ENCODE results near the gene HOXA2.

HOXA2 gene

DNA sequence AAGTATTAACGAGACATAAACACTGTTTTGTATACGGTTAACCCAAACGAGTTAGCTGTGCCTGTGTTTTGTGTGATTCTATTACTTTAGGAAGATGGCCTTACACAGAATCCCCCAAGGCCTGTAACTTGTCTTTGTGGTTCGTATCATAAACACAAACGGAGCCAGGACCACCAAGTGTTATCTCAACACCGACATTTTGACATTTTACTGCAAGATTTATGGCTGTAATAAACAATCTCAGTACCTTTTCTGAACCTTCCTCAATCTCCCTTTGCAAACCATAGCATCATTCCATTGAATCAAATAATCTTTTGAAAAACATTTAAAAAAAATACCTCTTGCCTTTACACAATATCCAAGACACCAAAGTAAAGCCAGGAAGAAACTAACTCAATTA lies 30.5 kb upstream of the HOXA2 start:
- no peak overlapping the region for H3K4me3 Mint-ChIP-seq
- H3K27me3 Mint-ChIP-seq, result peaks cover 70% of the 10 kb centered on the region
- ATAC-seq (no peak), DNase-seq (no peak)
- H3K27ac Mint-ChIP-seq, result no peak overlapping the region
- H3K4me1 Mint-ChIP-seq, result peaks cover 32% of the 10 kb centered on the region
- no peaks in the 10 kb centered on the region for H3K9me3 Mint-ChIP-seq

DNA sequence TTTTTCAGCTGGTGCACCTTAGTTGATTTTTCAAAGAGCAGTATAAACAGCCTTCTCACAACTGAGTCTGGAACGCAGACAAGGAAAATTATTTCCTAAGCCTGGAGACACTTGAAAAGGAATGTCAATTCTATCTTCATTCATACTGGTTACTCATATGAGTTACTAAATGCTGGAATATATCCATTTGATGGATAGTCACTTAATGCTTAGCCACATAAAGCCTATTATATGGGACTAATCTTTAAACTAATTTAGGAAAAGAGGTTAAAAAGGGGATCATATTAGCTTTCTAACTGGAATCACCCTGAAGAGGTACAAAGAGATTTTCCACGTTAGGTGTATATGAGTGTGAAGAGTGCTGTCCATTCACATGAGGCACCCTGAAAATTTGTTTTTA lies 29.7 kb upstream of the HOXA2 start:
- H3K27me3 Mint-ChIP-seq, result peaks cover 70% of the 10 kb centered on the region
- H3K4me1 Mint-ChIP-seq, result peaks cover 30% of the 10 kb centered on the region
- H3K9me3 Mint-ChIP-seq, result no peaks in the 10 kb centered on the region
- ATAC-seq, result no peak
- no peak for DNase-seq
- no peak overlapping the region for H3K4me3 Mint-ChIP-seq
- H3K27ac Mint-ChIP-seq, result no peak overlapping the region

DNA sequence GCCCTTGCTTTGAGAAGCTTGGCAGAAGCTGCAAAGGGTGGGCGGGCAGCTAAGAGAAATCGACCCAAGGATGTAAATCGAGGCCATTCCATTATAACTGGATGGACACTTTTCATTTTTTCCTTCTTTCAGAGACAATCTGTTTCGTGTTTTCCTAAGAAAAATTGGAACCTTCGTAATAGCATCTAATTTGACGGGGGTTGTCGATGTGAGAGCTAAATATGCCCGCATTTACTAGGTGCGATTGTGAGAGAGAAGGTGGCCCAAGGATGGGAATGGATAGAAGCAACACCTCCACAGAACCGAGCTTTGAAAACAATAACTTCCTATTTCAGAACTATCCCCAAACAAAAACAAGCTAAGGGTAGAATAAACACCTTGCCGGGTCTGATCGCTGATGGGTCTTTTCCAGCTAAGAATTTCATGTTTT lies 28.9 kb upstream of the HOXA2 start:
- ATAC-seq (no peak), DNase-seq (no peak)
- peaks cover 27% of the 10 kb centered on the region for H3K4me1 Mint-ChIP-seq
- H3K27ac Mint-ChIP-seq, result peak overlapping the region in 1 of 2 donors; percentile 67
- H3K9me3 Mint-ChIP-seq, result no peaks in the 10 kb centered on the region
- peak overlapping the region; percentile 58 to 69 for H3K4me3 Mint-ChIP-seq
- peaks cover 66% of the 10 kb centered on the region for H3K27me3 Mint-ChIP-seq

DNA sequence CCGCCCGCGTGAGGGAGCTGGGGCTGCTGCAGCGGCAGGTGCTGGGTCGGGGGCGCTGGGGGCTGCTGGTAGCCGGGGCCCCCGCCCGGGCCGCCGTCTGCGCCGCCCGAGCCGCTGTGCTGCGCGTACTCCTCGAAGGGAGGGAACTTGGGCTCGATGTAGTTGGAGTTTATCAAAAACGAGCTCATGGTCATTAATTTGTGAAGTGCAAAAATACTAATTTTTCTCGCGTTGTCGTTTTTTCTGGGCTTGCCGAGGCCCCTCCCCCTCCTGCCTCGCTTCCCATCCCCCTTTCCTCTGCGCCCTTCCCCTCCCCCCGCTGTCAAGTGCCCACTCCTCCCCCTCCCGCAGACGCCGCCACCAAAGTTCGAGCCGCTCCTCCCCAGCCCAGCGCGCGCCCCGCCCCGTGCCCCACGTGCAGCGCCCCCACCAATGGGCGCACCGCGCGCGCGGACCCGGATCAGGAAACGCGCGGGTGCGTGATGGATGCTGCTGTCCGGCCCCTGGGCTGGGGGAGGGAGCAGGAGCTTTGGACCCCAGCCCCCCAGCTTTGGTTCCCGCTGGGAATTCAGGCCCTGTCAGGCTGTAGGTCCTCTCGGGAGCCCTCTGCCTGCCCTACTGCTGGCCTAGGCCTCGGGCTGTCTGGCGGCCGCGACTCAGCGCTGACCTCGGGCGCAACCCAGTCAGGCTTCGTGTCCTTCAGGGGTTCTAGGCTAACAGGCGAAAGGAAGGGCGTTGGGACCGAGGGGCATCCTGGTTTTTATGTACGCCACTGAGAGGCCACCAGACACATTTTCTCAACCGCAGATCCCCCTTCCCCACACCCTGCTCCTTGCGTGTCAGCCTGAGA lies 28.3 kb upstream of the HOXA2 start, which contains the start of gene HOXA4:
Gene HOXA4 (minus strand): TSS at position 218 of the 850 bp plus-strand sequence. CDS start 24 bp downstream, at position 194.
- peaks cover 64% of the 10 kb centered on the region for H3K27me3 Mint-ChIP-seq
- ATAC-seq (peak; percentile 77), DNase-seq (peak; percentile 72 to 80)
- peak within 1 kb of the TSS; percentile 61 to 67 for H3K27ac Mint-ChIP-seq
- peaks cover 21% of the 10 kb centered on the region for H3K4me1 Mint-ChIP-seq
- H3K9me3 Mint-ChIP-seq, result no peaks in the 10 kb centered on the region
- H3K4me3 Mint-ChIP-seq, result peak within 1 kb of the TSS; percentile 58 to 74

DNA sequence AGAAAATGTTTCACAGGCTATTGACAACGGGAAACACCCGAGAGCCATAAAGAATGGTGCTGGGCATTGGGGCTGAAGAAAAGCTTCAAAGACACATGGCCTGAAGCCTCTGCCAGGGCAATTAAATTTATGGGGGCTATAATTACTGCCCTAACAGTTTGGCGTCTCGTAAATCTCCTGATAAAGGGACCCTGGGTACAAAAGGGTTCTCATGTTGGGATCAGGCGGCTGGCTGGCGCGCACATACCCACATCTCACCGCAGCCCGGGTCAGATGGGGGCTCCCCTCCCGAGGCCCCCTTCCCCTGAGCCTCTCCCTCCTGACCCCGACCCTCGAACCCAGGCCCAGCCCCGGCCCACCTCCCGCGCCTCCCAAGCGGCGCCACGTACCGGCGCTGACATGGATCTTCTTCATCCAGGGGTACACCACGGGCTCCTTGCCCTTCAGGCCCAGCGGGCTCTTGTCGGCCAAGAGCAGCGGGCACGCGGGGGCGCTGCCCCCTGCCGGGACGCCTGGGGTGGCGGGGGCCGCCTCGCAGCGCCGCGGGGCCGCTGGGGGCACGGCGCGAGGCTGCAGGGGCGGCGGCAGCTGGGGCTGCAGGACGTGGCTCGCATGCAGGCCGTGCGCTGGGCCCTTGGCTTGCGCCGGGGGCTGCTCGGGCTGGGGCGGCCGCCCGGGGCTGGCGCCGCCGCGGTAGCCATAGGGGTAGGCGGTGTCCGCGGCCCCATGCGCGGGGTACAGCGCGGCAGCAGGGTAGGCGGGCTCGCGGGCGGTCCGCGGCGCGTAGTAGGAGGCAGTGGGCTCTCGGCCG lies 27.5 kb upstream of the HOXA2 start:
- H3K27me3 Mint-ChIP-seq, result peaks cover 65% of the 10 kb centered on the region
- no peak overlapping the region for H3K27ac Mint-ChIP-seq
- DNase-seq (no peak), ATAC-seq (peak; percentile 73)
- peaks cover 13% of the 10 kb centered on the region for H3K4me1 Mint-ChIP-seq
- no peaks in the 10 kb centered on the region for H3K9me3 Mint-ChIP-seq
- peak overlapping the region in 1 of 2 donors; percentile 42 for H3K4me3 Mint-ChIP-seq

DNA sequence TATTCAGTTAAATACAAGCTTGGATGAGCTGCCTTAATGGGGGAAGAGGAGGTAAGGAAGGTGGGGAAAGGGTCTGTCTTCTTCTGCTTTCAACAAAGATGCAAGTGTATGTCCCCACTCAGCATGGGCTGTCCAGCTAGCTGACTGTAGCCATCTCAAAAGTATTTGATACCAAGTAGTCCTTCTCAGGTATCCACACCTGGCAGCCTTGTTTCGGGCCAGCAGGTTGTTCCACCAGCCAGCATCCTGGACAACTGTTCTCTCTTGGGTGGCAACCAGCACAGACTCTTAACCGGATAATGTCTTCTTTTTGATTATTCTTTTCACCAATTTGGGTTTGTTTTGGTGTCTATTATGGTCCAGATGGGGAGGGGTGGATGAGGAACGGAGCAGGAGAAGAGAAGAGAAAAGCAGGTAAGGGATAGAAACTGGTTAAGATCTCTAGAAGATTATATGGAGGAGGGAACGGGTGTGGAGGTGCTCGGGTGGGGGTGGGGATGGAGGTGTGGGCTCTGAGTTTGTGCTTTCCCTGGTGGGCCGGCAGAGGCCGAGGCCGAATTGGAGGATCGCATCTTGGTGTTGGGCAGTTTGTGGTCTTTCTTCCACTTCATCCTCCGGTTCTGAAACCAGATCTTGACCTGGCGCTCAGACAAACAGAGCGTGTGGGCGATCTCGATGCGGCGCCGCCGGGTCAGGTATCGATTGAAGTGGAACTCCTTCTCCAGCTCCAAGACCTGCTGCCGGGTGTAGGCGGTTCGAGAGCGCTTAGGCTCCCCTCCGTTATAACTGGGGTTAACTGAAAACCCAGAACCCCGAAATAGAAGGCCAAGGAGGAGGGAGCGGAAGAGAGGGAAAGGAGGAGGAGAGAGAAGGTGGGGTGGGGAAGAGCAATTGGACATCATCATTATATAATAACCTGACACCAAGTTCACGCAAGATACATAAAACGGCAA lies 26.6 kb upstream of the HOXA2 start:
- peak overlapping the region in 1 of 2 donors; percentile 35 for H3K4me3 Mint-ChIP-seq

DNA sequence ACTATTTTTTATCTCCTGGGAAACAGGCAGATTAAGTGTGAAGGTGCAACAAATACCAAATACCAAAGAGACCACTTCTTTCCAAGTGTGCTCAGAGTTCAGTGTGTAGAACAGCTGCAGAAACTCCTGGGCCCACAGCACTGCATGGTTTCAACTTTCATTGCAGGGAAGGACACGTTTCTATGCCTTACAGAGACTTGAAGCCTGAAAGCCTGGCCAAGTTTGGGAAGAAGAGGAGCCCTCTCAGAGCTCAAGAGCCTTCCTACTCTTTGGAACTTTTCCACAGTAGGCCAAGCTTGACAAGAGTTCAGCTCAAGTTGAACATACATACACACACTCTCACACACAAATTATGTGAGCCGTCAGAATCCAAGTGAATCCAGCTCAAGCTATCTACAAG lies 25.6 kb upstream of the HOXA2 start:
- Mint-ChIP-seq H3K27me3 (peaks cover 58% of the 10 kb centered on the region), H3K4me1 (no peaks in the 10 kb centered on the region), H3K9me3 (no peaks in the 10 kb centered on the region), H3K27ac (no peak overlapping the region), H3K4me3 (no peak overlapping the region)
- no peak for DNase-seq
- no peak for ATAC-seq

More for the DNA sequence above, 26.6 kb upstream of the HOXA2 start:
- H3K27ac Mint-ChIP-seq, result peak overlapping the region in 1 of 2 donors; percentile 38
- ATAC-seq (no peak), DNase-seq (no peak)
- H3K27me3 Mint-ChIP-seq, result peaks cover 65% of the 10 kb centered on the region
- peaks cover 4% of the 10 kb centered on the region for H3K4me1 Mint-ChIP-seq
- H3K9me3 Mint-ChIP-seq, result no peaks in the 10 kb centered on the region

DNA sequence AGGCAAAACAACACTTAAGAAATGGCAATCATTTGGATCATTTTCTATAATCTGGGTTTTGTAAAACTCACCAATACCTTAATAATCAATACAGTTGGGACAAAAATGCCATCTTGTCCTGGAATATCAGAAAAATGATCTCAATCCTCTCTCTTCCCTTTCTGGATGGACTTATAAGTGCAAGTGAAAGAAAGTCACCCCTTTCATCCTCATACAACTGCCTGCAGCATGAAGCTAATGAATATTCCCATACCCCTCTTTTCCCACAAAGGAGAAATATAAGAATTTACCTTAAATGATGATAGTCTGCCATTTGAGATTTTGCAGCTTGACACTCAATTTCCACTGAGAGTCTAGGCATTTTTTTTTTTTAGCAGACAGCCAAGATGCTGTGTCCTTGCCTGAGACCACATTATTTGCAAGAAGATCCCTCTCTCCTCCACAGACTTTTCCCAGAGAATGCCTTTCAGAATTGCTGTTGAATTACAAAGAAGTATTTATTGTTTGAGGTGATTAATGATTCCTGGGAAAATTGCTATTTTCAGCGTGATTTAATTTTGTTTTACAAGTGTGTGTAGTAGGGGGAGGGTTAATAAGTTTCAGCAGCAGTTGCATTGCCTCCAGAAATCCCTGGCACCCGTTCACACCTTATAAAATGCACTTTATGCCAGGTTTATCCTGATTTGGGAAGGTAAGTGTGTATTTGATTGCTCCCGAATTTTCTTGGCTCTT lies 24.3 kb upstream of the HOXA2 start:
- DNase-seq, result no peak
- Mint-ChIP-seq H3K27ac (no peak overlapping the region), H3K27me3 (peaks cover 54% of the 10 kb centered on the region), H3K9me3 (no peaks in the 10 kb centered on the region), H3K4me1 (no peaks in the 10 kb centered on the region), H3K4me3 (no peak overlapping the region)
- ATAC-seq, result no peak

DNA sequence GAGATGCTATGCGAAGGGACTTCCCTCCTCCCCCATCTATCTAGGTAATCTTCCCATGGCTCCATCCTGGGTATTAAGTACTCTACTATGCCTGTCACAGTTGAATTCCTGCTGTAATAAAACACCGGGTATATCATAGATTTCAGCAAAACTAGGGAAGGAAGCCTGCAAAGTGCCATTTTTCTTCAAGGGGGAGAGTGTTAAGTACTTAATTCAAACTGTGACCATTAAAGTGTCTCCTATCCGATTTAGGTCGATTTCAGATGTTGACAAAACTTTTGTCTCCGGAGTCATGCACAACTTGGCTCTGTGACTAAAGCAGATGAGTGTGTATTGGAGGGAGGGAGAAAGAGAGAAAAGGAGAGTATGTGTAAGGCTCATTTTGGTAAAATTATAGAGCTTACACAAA lies 23.5 kb upstream of the HOXA2 start:
- DNase-seq (no peak), ATAC-seq (no peak)
- no peak overlapping the region for H3K27ac Mint-ChIP-seq
- H3K9me3 Mint-ChIP-seq, result no peaks in the 10 kb centered on the region
- no peak overlapping the region for H3K4me3 Mint-ChIP-seq
- H3K4me1 Mint-ChIP-seq, result no peaks in the 10 kb centered on the region
- H3K27me3 Mint-ChIP-seq, result peaks cover 54% of the 10 kb centered on the region

DNA sequence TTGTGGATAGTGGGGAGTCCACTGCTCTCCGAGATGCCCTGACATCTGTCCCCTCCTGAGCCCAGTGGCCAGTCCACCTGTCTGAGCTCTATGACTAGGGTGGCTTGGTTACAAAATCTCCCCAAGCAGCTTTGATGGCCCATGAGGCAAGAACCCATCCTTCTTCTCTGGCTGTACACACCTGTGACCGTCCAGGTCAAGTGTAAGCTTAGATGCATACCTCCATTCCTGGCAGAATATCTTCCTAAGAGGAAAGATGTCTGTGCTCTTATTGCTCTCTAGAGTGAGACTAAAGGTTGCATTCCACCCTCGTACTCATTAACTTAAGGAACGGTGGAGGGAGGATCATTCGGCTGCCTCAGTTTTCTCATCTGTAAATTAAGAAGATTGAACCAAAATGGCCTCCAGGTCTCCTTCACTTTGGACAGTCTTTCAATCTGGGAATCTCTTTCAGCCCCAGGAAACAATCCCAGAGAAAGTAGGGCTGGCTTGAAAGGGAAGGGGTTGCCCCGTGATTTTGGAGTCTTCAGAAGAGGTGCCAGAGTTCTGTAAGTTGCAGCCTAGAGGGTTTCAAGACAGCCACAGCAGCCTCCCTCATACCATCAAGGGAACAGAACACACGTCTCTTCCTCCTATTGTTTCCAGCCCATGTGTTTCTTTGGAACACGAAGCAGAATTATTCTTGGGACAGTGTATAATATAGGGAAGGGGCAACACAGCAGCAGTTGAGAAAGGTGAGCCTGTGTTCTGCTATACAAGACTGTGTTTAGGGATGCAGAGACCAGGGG lies 22.6 kb upstream of the HOXA2 start:
- Mint-ChIP-seq H3K9me3 (no peaks in the 10 kb centered on the region), H3K4me1 (no peaks in the 10 kb centered on the region), H3K4me3 (no peak overlapping the region), H3K27me3 (peaks cover 54% of the 10 kb centered on the region), H3K27ac (no peak overlapping the region)
- ATAC-seq (no peak), DNase-seq (no peak)

DNA sequence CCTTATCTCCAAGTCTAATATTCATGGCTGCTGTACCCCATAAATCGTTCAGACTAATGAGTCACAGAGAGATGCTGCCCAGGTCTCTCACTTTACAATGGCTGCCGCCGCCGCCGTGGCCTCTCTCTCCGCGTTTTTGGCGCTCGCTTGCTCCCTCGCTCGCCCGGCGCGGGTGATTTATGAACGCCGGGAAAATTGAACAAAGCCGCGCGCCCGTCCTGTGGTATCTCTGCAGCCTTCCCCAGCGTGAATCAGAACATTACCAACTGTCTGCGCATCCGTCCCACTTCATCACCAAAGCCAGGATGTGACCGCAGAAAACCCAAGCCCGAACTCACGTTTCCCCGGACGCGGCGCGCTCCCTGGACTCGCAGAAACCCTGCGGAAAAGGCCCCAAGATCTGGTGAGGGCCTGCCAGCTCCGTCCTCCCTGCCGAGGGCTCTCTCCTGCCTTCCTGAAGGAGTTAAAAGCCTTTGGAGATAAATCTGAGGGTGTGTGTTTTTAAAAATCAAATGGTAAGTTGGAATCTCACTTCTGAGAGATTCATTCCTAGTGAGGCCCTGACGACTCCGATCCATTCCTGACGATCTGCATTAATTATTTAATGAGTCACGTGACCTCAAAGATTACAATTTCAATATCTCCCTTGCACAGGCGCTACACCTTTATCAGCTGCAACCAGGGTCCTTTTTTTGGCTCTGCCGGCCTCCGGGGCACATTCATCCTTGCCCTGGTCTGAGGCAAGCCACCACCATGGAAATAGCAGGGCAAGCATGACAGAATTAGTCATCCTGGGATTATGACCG lies 21.8 kb upstream of the HOXA2 start:
- Mint-ChIP-seq H3K9me3 (no peaks in the 10 kb centered on the region), H3K27me3 (peaks cover 50% of the 10 kb centered on the region), H3K4me1 (no peaks in the 10 kb centered on the region), H3K4me3 (no peak overlapping the region), H3K27ac (peak overlapping the region in 1 of 2 donors; percentile 42)
- ATAC-seq (no peak), DNase-seq (no peak)

DNA sequence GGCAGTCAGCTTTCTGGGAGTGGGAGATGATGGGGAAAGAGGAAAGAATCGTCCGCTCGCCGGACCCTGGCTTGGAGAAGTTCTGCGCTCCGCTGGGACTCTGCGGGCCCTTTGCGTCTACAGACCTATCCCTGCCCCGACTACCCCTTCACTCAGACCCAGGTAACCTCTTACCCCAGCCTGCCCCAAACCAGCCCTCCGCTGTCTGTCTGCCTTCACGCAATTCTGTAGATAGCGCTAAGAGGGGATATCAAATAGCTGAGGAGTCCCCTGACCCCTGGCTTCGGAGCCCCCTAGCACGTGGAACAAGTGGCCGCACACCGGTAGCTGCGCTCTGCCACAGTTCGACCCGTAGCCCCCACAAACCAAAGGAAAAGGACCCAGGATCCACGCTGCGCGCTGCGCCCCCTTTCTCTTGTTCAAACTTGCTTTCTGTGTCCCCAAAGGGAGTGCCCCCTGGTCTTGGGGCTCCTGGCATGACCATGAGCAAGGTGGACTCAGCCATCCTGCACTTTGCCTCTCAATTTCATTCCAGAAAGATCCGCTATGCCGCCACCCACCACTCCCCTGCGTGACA lies 21.1 kb upstream of the HOXA2 start:
- no peaks in the 10 kb centered on the region for H3K9me3 Mint-ChIP-seq
- no peaks in the 10 kb centered on the region for H3K4me1 Mint-ChIP-seq
- H3K27ac Mint-ChIP-seq, result no peak overlapping the region
- peaks cover 43% of the 10 kb centered on the region for H3K27me3 Mint-ChIP-seq
- DNase-seq, result no peak
- ATAC-seq, result no peak
- H3K4me3 Mint-ChIP-seq, result no peak overlapping the region

DNA sequence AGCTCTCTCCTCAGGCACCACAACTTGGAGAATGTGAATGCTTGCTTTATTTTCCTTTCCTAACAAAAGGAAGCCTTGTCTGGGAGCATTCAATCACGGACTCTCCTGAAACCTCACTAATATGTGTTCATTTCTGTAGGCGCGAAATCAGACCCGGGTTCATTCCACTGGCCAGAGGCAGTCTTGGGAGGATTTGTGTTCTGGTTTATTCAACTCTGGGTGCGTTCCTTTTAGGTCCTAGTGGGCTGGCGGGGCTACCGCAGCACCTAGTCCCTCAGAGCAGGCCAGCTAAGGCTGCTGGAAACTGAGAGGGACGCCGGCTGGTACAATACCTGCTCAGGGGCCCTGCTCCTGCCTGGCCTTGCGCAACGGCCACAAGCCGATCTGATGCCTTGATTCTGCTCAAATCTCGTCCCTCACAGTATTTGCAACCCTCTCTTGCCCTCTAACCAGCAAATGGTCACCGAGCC lies 20.6 kb upstream of the HOXA2 start:
- DNase-seq (no peak), ATAC-seq (no peak)
- Mint-ChIP-seq H3K27me3 (peaks cover 38% of the 10 kb centered on the region), H3K27ac (no peak overlapping the region), H3K4me1 (no peaks in the 10 kb centered on the region), H3K4me3 (no peak overlapping the region), H3K9me3 (no peaks in the 10 kb centered on the region)

Data from stimulated activated naive CD8-positive, alpha-beta T cell treated with anti-CD3 and anti-CD28 coated beads, Interleukin-15, amount 100 ng/mL, for 72 hours (primary cell).